Thyroid gland (tissue), 4 donors: Measurements from ENCODE around the gene TGFBR3. TPM values are rescaled to one million over a fixed set of nuclear protein-coding genes. Genes with fewer than 3 reads are reported as not detected.

Experiments used
- DNase-seq, 2 donors: peaks; one replicate each; pipeline ENCODE4 v3.0.0-alpha.2; 2019
- H3K27ac ChIP-seq, 3 donors: fragments of 200-600 bp; sonication (generic); 1 replicate in 2 of 3; 2 replicates in 1 of 3; pipeline ENCODE4 v1.5.1; 2016 to 2019; ENCODE audit warnings: mild to moderate bottlenecking in 1 of 3, moderate library complexity in 1 of 3
- H3K27me3 ChIP-seq: fragments of 200-600 bp; sonication (generic); one replicate; pipeline ENCODE4 v1.5.1; 2019
- H3K36me3 ChIP-seq, 2 donors: fragments of 200-600 bp; sonication (generic); one replicate each; pipeline ENCODE4 v1.5.1; 2016 to 2019
- H3K4me1 ChIP-seq, 2 donors: fragments of 200-600 bp; sonication (generic); one replicate each; pipeline ENCODE4 v1.5.1; 2017 to 2019
- H3K4me3 ChIP-seq, 3 donors: fragments of 200-600 bp; sonication (generic); replicated peaks in 1 of 3; 1 replicate in 2 of 3; 2 replicates in 1 of 3; pipeline ENCODE4 v1.5.1; 2016; ENCODE audit warnings: mild to moderate bottlenecking in 1 of 3
- H3K9me3 ChIP-seq: fragments of 200-600 bp; sonication (generic); one replicate; pipeline ENCODE4 v1.5.1; 2017
- CTCF ChIP-seq, 6 experiments: fragments of 200-600 bp in 3 of 6; fragments of 450-650 bp in 3 of 6; sonication (generic) in 3 of 6; IDR thresholded peaks; one replicate each; pipeline ENCODE4 v1.5.1; 2016 to 2019; ENCODE audit warnings: antibody characterized with exemption in 6 of 6, mild to moderate bottlenecking in 2 of 6, inconsistent platforms in 1 of 6, moderate library complexity in 1 of 6
- POLR2A ChIP-seq, 2 donors: fragments of 450-650 bp; IDR thresholded peaks; one replicate each; pipeline ENCODE4 v1.6.1; 2017; ENCODE audit warnings: antibody characterized with exemption in 2 of 2, mild to moderate bottlenecking in 2 of 2, moderate library complexity in 1 of 2
- WGBS, 2 donors: methylation state at CpG; one replicate each; pipeline ENCODE4 v1.1.5; 2017; 5-methylcytosine and 5-hydroxymethylcytosine counted together
- intact Hi-C: fragments of 100-400 bp; cut with DNase I; formaldehyde crosslinking; loops from one replicate; pipeline ENCODE4 v1.15.1; 2023
- total RNA-seq, 4 donors: library from RNA; depleted of rRNA; stranded (reverse); fragments of >200 nt; gene quantifications; one replicate each; pipeline ENCODE4 v1.2.3, GENCODE V29; 2016

Gene TGFBR3
- total RNA-seq, 4 donors from 2014 or later: 37.2 to 223 (median 106) TPM

- H3K9me3 ChIP-seq: no peaks in the 10 kb centered on the region
- H3K4me3 ChIP-seq: no peak overlapping the region
- no peaks in the 10 kb centered on the region for H3K36me3 ChIP-seq
- intact Hi-C loops: no loop called here
- WGBS, 2 donors: 78 to 80% methylated on average over 2 of the region's 2 CpGs
- H3K27me3 ChIP-seq: no peaks in the 10 kb centered on the region
- no peak overlapping the region for H3K27ac ChIP-seq
- H3K4me1 ChIP-seq: peaks cover 8 to 26% of the 10 kb centered on the region in 2 donors
- no peak for DNase-seq
- no peak for TF ChIP-seq POLR2A (IDR thresholded peaks at IDR 0.05)
- TF ChIP-seq CTCF (IDR thresholded peaks at IDR 0.05): no peak
Measured at GRCh38 chr1:91876781-91877573, 9.0 kb downstream of the TGFBR3 start.

- Histone ChIP-seq H3K27ac (no peak overlapping the region), H3K4me1 (peaks cover 14 to 28% of the 10 kb centered on the region in 2 donors), H3K36me3 (no peaks in the 10 kb centered on the region), H3K9me3 (no peaks in the 10 kb centered on the region), H3K4me3 (no peak overlapping the region), H3K27me3 (no peaks in the 10 kb centered on the region)
- TF ChIP-seq POLR2A (IDR thresholded peaks at IDR 0.05) (no peak), CTCF (IDR thresholded peaks at IDR 0.05) (no peak)
- no peak for DNase-seq
- WGBS, 2 donors: 87 to 91% methylated on average over 5 of the region's 5 CpGs
- intact Hi-C loops: no loop called here
Measured at GRCh38 chr1:91876040-91876470, 9.9 kb downstream of the TGFBR3 start.

GRCh38 chr1:91874167-91874566 lies 11.8 kb downstream of the TGFBR3 start:
- no peak overlapping the region for H3K27ac ChIP-seq
- 92 to 97% methylated on average over 4 of the region's 4 CpGs for WGBS, 2 donors
- H3K4me1 ChIP-seq: peaks cover 6 to 19% of the 10 kb centered on the region in 2 donors
- H3K27me3 ChIP-seq: no peaks in the 10 kb centered on the region
- no peak for DNase-seq
- H3K9me3 ChIP-seq: no peaks in the 10 kb centered on the region
- TF ChIP-seq CTCF (IDR thresholded peaks at IDR 0.05): no peak
- no peak for TF ChIP-seq POLR2A (IDR thresholded peaks at IDR 0.05)
- H3K4me3 ChIP-seq: no peak overlapping the region
- intact Hi-C loops: no loop called here
- no peaks in the 10 kb centered on the region for H3K36me3 ChIP-seq

GRCh38 chr1:91872559-91873081 lies 13.3 kb downstream of the TGFBR3 start:
- intact Hi-C loops: no loop called here
- no peaks in the 10 kb centered on the region for H3K27me3 ChIP-seq
- TF ChIP-seq CTCF (IDR thresholded peaks at IDR 0.05): no peak
- no peak for TF ChIP-seq POLR2A (IDR thresholded peaks at IDR 0.05)
- 36 to 39% methylated on average over 7 of the region's 7 CpGs for WGBS, 2 donors
- H3K4me3 ChIP-seq: no peak overlapping the region
- H3K27ac ChIP-seq: no peak overlapping the region
- no peaks in the 10 kb centered on the region for H3K36me3 ChIP-seq
- peaks cover 6 to 17% of the 10 kb centered on the region in 2 donors for H3K4me1 ChIP-seq
- no peaks in the 10 kb centered on the region for H3K9me3 ChIP-seq
- no peak for DNase-seq

GRCh38 chr1:91872000-91872399 lies 14.0 kb downstream of the TGFBR3 start:
- Histone ChIP-seq H3K4me3 (no peak overlapping the region), H3K27ac (no peak overlapping the region), H3K9me3 (no peaks in the 10 kb centered on the region), H3K36me3 (no peaks in the 10 kb centered on the region), H3K27me3 (no peaks in the 10 kb centered on the region), H3K4me1 (peaks cover 6 to 17% of the 10 kb centered on the region in 2 donors)
- TF ChIP-seq CTCF (IDR thresholded peaks at IDR 0.05): no peak
- no peak for TF ChIP-seq POLR2A (IDR thresholded peaks at IDR 0.05)
- no peak for DNase-seq
- intact Hi-C loops: no loop called here
- WGBS, 2 donors: 76 to 78% methylated on average over 2 of the region's 2 CpGs
